SU-DHL-6 (cell line): ENCODE measurements around the gene VTCN1.

ENCODE experiments used
- H2AFZ ChIP-seq: fragments of 200-600 bp; sonication (generic); 2 replicates; pipeline ENCODE4 v1.6.1; 2014; ENCODE audit warnings: low read depth, mild to moderate bottlenecking, moderate library complexity, mixed read lengths, antibody characterized with exemption, low read length; ENCODE audit not compliant: severe bottlenecking
- H3F3A ChIP-seq: fragments of 200-600 bp; shearing (Covaris generic); 2 replicates; pipeline ENCODE4 v1.6.0; 2016; ENCODE audit warnings: antibody characterized with exemption, mild to moderate bottlenecking; ENCODE audit not compliant: insufficient read depth
- H3K27ac ChIP-seq: fragments of 200-600 bp; sonication (generic); 2 replicates; pipeline ENCODE4 v1.5.1; 2016; ENCODE audit warnings: low read depth, mild to moderate bottlenecking, low read length, moderate library complexity, mixed read lengths
- H3K27me3 ChIP-seq: fragments of 200-600 bp; sonication (generic), shearing (Covaris generic); 2 replicates; pipeline ENCODE4 v1.6.0; 2014; ENCODE audit warnings: mild to moderate bottlenecking, low read length
- H3K36me3 ChIP-seq: fragments of 200-600 bp; sonication (generic); 2 replicates; pipeline ENCODE4 v1.6.1; 2014; ENCODE audit warnings: mild to moderate bottlenecking, low read length, mixed read lengths
- H3K4me2 ChIP-seq: fragments of 300-600, 200-600 bp; shearing (Covaris generic), sonication (generic); 2 replicates; pipeline ENCODE4 v1.6.0; 2014; ENCODE audit warnings: low read length, low read depth, mild to moderate bottlenecking; ENCODE audit not compliant: poor library complexity, severe bottlenecking
- H3K4me3 ChIP-seq: fragments of 200-600 bp; sonication (generic); 2 replicates; pipeline ENCODE4 v1.5.1; 2014; ENCODE audit warnings: antibody characterized with exemption, low read length, mild to moderate bottlenecking, mixed read lengths; ENCODE audit not compliant: insufficient read depth, poor library complexity, severe bottlenecking
- H3K79me2 ChIP-seq: fragments of 200-600 bp; sonication (generic); 2 replicates; pipeline ENCODE4 v1.6.1; 2014; ENCODE audit warnings: mild to moderate bottlenecking, low read length, moderate library complexity; ENCODE audit not compliant: insufficient read depth
- H3K9ac ChIP-seq: fragments of 200-600 bp; sonication (generic); 2 replicates; pipeline ENCODE4 v1.7.0; 2014; ENCODE audit warnings: mild to moderate bottlenecking, low read length
- H3K9me2 ChIP-seq: fragments of 200-600 bp; sonication (generic); replicated peaks from 2 replicates; pipeline ENCODE4 v1.6.1; 2014; ENCODE audit warnings: low read length; ENCODE audit not compliant: insufficient read depth
- H3K9me3 ChIP-seq: fragments of 200-600 bp; sonication (generic); 2 replicates; pipeline ENCODE4 v1.6.1; 2014; ENCODE audit warnings: low read length, mixed read lengths; ENCODE audit not compliant: insufficient read depth
- H4K20me1 ChIP-seq: fragments of 200-600 bp; sonication (generic); 2 replicates; pipeline ENCODE4 v1.6.1; 2014; ENCODE audit warnings: low read depth, mild to moderate bottlenecking, antibody characterized with exemption, low read length, moderate library complexity, mixed read lengths
- EZH2phosphoT487 ChIP-seq: fragments of 200-600 bp; sonication (generic), shearing (Covaris generic); conservative IDR thresholded peaks from 2 replicates; pipeline ENCODE4 v1.6.1; 2018; ENCODE audit warnings: mild to moderate bottlenecking, antibody characterized with exemption, low read length, moderate library complexity, mixed read lengths
- TF ChIP-seq, protein P1 (sequence below): fragments of 200-600 bp; sonication (generic); IDR thresholded peaks from one replicate; pipeline ENCODE4 v1.5.1; 2017; ENCODE audit warnings: antibody characterized with exemption, mild to moderate bottlenecking, low read length, moderate library complexity; ENCODE audit not compliant: insufficient read depth, poor library complexity, severe bottlenecking

Gene VTCN1

DNA sequence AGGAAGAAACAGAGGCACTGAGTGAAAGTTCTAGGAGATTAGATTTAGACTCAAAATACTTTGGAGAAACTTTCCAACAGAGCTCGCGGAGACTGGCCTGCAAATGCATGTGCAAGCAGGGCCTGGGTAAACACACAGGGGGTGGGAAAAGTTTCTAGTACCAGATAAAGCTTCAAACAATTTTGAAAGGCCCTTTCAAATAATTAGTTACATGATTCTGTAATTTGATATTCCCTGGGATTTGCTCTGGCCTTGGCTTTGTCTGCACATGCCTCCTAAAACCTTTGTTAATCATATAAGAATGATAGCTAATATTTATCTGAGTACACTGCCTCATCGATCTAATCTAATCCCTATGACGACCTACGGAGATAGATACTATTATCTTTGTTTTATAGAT lies 31.3 kb downstream of the VTCN1 start:
- Histone ChIP-seq H3F3A (no peaks in the 10 kb centered on the region), H3K9ac (no peak overlapping the region), H3K27ac (no peak overlapping the region), H3K4me2 (no peak overlapping the region), H3K9me2 (no peaks in the 10 kb centered on the region), H3K27me3 (no peaks in the 10 kb centered on the region), H3K36me3 (no peaks in the 10 kb centered on the region), H3K4me3 (no peak overlapping the region), H4K20me1 (no peaks in the 10 kb centered on the region), H3K9me3 (no peaks in the 10 kb centered on the region), H2AFZ (no peak overlapping the region), H3K79me2 (no peaks in the 10 kb centered on the region)
- TF ChIP-seq, protein P1, sequence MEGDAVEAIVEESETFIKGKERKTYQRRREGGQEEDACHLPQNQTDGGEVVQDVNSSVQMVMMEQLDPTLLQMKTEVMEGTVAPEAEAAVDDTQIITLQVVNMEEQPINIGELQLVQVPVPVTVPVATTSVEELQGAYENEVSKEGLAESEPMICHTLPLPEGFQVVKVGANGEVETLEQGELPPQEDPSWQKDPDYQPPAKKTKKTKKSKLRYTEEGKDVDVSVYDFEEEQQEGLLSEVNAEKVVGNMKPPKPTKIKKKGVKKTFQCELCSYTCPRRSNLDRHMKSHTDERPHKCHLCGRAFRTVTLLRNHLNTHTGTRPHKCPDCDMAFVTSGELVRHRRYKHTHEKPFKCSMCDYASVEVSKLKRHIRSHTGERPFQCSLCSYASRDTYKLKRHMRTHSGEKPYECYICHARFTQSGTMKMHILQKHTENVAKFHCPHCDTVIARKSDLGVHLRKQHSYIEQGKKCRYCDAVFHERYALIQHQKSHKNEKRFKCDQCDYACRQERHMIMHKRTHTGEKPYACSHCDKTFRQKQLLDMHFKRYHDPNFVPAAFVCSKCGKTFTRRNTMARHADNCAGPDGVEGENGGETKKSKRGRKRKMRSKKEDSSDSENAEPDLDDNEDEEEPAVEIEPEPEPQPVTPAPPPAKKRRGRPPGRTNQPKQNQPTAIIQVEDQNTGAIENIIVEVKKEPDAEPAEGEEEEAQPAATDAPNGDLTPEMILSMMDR = no peak
- TF ChIP-seq EZH2phosphoT487 = no peak

DNA sequence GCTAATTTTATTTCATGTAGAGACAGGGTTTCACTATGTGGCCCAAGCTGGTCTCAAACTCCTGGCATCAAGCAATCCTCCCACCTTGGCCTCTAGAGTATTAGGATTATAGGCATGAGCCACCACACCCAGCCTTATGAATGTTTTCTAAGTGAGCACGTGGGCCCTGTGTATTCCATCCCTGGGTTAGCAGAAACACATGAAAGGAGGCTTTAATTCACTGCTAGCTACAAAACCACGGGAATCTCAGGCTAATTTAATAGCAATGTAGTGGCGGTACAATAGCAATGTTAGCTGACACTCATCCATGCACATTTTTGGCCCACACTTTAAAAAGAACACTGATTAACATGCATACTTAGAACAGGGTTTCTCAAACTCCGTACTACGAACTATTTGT lies 32.0 kb downstream of the VTCN1 start:
- Histone ChIP-seq H3K9me3 (no peaks in the 10 kb centered on the region), H3K79me2 (no peaks in the 10 kb centered on the region), H2AFZ (no peak overlapping the region), H3F3A (no peaks in the 10 kb centered on the region), H3K27me3 (no peaks in the 10 kb centered on the region), H3K9ac (no peak overlapping the region), H4K20me1 (no peaks in the 10 kb centered on the region), H3K9me2 (no peaks in the 10 kb centered on the region), H3K36me3 (no peaks in the 10 kb centered on the region), H3K4me2 (no peak overlapping the region), H3K27ac (no peak overlapping the region), H3K4me3 (no peak overlapping the region)
- TF ChIP-seq, protein P1 = no peak
- no peak for TF ChIP-seq EZH2phosphoT487

DNA sequence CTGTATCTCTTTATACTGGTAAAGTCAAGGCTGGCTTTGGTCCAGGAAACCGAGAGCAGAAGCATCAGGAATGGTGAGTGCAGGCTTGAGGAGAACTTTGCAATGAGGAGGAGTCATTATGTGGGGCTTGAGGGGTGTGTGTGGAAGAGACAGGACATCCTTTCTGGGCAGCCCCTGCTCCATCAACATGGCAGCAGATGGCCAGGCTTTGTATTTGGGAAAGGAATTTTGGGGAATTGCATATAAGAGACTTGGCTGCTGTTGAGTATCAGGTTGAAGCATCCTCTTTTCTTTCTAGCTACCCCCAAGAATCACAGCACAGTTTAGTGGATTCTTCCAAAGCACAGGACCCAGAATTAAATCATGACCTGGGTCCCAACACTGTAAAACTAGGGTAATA lies 33.4 kb downstream of the VTCN1 start:
- TF ChIP-seq EZH2phosphoT487 = no peak
- TF ChIP-seq, protein P1 = no peak
- H3K36me3 ChIP-seq = no peaks in the 10 kb centered on the region
- H2AFZ ChIP-seq = no peak overlapping the region
- H3K4me2 ChIP-seq = no peak overlapping the region
- H3K9me3 ChIP-seq = no peaks in the 10 kb centered on the region
- no peaks in the 10 kb centered on the region for H3K27me3 ChIP-seq
- no peaks in the 10 kb centered on the region for H3F3A ChIP-seq
- H3K4me3 ChIP-seq = no peak overlapping the region
- H3K9me2 ChIP-seq = no peaks in the 10 kb centered on the region
- H4K20me1 ChIP-seq = no peaks in the 10 kb centered on the region
- H3K79me2 ChIP-seq = no peaks in the 10 kb centered on the region
- H3K9ac ChIP-seq = no peak overlapping the region
- no peak overlapping the region for H3K27ac ChIP-seq
